Left ventricle myocardium inferior (tissue), 1 donor: Measurements from ENCODE around the gene GABARAPL1. TPM values are rescaled to one million over a fixed set of nuclear protein-coding genes. Genes with fewer than 3 reads are reported as not detected.

Experiments
- DNase-seq: peaks from one replicate; pipeline ENCODE4 v3.0.0-alpha.2; 2020
- H3K27ac ChIP-seq: fragments of 200-600 bp; replicated peaks from 2 replicates; pipeline ENCODE4 v1.8.0; 2021
- H3K27me3 ChIP-seq: fragments of 200-600 bp; 2 replicates; pipeline ENCODE4 v1.8.0; 2021; ENCODE audit warnings: low read depth
- H3K36me3 ChIP-seq: fragments of 200-600 bp; 2 replicates; pipeline ENCODE4 v1.8.0; 2021
- H3K4me1 ChIP-seq: fragments of 200-600 bp; 2 replicates; pipeline ENCODE4 v1.8.0; 2021
- H3K4me3 ChIP-seq: fragments of 200-600 bp; 2 replicates; pipeline ENCODE4 v1.8.0; 2021; ENCODE audit warnings: mild to moderate bottlenecking, moderate library complexity
- H3K9me3 ChIP-seq: fragments of 200-600 bp; replicated peaks from 2 replicates; pipeline ENCODE4 v1.8.0; 2021
- intact Hi-C: fragments of 100-400 bp; cut with micrococcal nuclease; formaldehyde crosslinking; loops from one replicate; pipeline ENCODE4 v1.11.0; 2022
- long read RNA-seq: library from polyadenylated mRNA; unstranded; transcript quantifications from one replicate; pipeline ENCODE4 v2.0.0, GENCODE V29; 2021
- total RNA-seq: library from RNA; stranded (reverse); fragmentation: NEBNext Ultra II Directional; extraction: Animal tissue kit (Norgen Biotek cat#: 25700); gene quantifications from one replicate; pipeline ENCODE4 v1.2.1, GENCODE V29; 2021
- TF ChIP-seq, protein P1 (sequence below): fragments of 200-600 bp; IDR thresholded peaks from 2 replicates; pipeline ENCODE4 v1.8.0; 2021; ENCODE audit warnings: antibody characterized with exemption, mild to moderate bottlenecking, borderline replicate concordance
- donor health status: DM: no; HTN: yes; CAD: no; lungs with severe emphysema.

GABARAPL1 gene
- total RNA-seq = 360 TPM
- long read RNA-seq, transcript GABARAPL1-201 (4 exons, 1,957 nt) = major isoform, 289 of 321 reads
- long read RNA-seq, transcript GABARAPL1-218 (4 exons, 2,294 nt) = minor isoform, 10 of 321 reads
- long read RNA-seq, partial matches to known transcripts = 1 of 321 reads
- long read RNA-seq, other reads (novel, unspliced or antisense) = 19 of 321 reads

DNA sequence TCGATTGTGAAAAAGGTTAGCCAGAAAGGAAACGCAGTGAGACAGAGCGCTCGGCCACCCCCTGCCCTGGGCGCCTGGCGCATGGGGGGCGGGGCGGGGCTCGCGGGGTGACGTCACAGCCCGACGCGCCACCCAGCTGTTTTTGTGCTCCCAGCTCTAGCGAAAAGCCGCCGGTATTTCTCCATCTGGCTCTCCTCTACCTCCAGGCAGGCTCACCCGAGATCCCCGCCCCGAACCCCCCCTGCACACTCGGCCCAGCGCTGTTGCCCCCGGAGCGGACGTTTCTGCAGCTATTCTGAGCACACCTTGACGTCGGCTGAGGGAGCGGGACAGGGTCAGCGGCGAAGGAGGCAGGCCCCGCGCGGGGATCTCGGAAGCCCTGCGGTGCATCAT, at the start of gene GABARAPL1:
TSS of gene GABARAPL1 (plus strand) at position 139 of the 393 bp plus-strand sequence. CDS start at position 392, 253 bp downstream.
- H3K9me3 ChIP-seq = no peaks in the 10 kb centered on the region
- H3K4me1 ChIP-seq = peaks cover 54% of the 10 kb centered on the region
- TF ChIP-seq, protein P1, sequence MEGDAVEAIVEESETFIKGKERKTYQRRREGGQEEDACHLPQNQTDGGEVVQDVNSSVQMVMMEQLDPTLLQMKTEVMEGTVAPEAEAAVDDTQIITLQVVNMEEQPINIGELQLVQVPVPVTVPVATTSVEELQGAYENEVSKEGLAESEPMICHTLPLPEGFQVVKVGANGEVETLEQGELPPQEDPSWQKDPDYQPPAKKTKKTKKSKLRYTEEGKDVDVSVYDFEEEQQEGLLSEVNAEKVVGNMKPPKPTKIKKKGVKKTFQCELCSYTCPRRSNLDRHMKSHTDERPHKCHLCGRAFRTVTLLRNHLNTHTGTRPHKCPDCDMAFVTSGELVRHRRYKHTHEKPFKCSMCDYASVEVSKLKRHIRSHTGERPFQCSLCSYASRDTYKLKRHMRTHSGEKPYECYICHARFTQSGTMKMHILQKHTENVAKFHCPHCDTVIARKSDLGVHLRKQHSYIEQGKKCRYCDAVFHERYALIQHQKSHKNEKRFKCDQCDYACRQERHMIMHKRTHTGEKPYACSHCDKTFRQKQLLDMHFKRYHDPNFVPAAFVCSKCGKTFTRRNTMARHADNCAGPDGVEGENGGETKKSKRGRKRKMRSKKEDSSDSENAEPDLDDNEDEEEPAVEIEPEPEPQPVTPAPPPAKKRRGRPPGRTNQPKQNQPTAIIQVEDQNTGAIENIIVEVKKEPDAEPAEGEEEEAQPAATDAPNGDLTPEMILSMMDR = no peak
- intact Hi-C loops = no loop called here
- DNase-seq = peak; percentile 89
- H3K27ac ChIP-seq = peak within 1 kb of the TSS; percentile 99
- H3K4me3 ChIP-seq = peak within 1 kb of the TSS; percentile 84
- peaks cover 11% of the 10 kb centered on the region for H3K36me3 ChIP-seq
- no peaks in the 10 kb centered on the region for H3K27me3 ChIP-seq

DNA sequence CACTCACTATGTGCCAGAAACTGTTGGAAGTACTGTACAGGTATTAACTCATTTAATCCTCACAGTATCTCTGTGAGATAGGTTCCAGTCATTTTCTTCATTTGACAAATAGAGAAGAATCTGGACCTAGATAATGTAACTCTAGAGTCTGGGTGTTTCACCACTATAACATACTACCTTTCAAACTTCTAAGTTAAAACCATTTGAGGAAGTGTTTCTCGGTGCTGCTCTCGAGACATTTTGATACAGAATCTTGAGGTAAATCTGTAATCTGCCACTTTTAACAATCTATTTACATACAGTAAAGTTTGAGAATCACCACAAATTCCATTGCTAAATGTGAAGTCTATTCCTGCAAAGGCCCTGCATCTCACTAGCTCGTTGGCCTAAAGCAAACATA, 49.6 kb upstream of the GABARAPL1 start:
- TF ChIP-seq, protein P1 = no peak
- intact Hi-C loops = no loop called here
- Histone ChIP-seq H3K4me3 (no peak overlapping the region), H3K36me3 (no peaks in the 10 kb centered on the region), H3K9me3 (no peaks in the 10 kb centered on the region), H3K4me1 (peaks cover 8% of the 10 kb centered on the region), H3K27ac (no peak overlapping the region), H3K27me3 (no peaks in the 10 kb centered on the region)
- no peak for DNase-seq

DNA sequence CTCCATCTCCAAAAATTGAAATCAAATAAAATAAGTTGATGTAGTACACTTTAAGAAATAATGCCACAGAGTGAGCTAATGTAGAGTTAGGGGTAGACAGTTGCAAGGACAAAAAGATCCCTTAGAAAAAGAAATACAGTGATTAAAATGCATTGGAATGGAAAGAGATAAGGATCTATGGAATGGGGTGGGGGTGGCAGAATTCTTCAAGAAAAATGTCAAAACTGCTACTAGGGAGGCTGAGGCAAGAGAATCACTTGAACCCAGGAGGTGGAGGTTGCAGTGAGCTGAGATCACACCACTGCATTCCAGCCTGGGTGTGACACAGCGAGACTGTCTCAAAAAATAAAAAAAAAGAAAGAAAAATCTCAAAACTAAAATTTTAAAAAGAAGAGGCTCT, 47.3 kb upstream of the GABARAPL1 start:
- no peak for DNase-seq
- Histone ChIP-seq H3K4me3 (no peak overlapping the region), H3K36me3 (no peaks in the 10 kb centered on the region), H3K27ac (no peak overlapping the region), H3K9me3 (no peaks in the 10 kb centered on the region), H3K4me1 (peaks cover 4% of the 10 kb centered on the region), H3K27me3 (no peaks in the 10 kb centered on the region)
- TF ChIP-seq, protein P1 = no peak
- intact Hi-C loops = no loop called here

DNA sequence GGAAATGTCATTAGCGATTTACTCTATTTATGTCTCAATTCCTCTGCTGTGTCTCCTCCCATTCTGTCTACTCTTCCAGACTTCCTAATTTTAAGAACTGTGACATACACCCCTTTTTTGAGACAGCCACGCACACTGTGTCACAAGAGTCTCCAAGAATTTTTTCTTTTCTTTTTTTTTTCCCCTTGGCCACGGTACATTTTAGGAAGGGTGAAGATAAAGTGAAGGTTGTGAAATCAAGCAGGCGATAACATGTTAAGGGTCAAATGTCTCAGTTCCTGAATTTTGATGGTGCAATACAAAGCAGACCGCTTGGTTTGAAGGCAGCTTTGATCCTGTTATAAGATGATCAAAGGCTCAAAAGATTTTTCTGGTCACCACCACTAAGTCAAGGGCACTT, 45.1 kb upstream of the GABARAPL1 start:
- Histone ChIP-seq H3K27ac (no peak overlapping the region), H3K27me3 (no peaks in the 10 kb centered on the region), H3K4me3 (no peak overlapping the region), H3K9me3 (no peaks in the 10 kb centered on the region), H3K36me3 (no peaks in the 10 kb centered on the region), H3K4me1 (no peaks in the 10 kb centered on the region)
- intact Hi-C loops = no loop called here
- no peak for DNase-seq
- TF ChIP-seq, protein P1 = no peak

DNA sequence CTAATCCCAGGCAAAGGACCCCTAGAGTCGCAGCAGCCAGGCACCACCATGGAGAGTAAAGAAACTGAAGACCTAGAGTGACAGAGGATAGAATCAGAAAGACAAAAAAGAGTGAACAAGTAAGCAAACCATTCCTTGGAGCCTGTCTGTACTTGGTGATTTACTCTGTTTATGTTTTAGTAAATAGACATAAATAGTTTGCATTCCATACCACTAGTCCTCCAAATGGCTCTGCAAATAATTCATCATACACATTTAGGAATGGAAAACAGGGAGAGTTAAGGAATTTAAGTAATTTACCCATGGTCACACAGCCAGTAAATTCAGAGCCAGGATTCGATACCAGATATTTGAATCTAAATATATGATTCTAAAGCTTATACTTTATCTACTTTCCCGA, 43.6 kb upstream of the GABARAPL1 start:
- DNase-seq = no peak
- H3K27ac ChIP-seq = no peak overlapping the region

More for the DNA sequence above, 43.6 kb upstream of the GABARAPL1 start:
- TF ChIP-seq, protein P1 = no peak
- Histone ChIP-seq H3K9me3 (no peaks in the 10 kb centered on the region), H3K4me1 (no peaks in the 10 kb centered on the region), H3K27me3 (no peaks in the 10 kb centered on the region), H3K36me3 (no peaks in the 10 kb centered on the region), H3K4me3 (no peak overlapping the region)
- intact Hi-C loops = no loop called here
